Measurements from ENCODE around the gene CD248.

DNA sequence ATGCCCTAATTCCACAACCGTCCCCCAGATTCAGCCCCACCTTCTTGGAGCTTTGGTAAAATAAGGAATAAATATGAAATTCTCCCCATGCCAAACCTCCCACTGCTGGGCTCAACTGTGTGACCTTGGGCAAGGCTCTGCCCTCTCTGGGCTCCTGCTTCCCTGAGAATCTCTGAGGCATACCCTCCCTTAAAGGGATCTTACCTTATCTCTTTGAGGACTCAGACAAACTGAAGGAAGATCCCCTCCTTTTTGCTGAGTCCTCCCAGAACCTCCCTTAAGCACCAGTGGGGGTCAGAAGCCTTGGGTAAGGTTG is 2.7 kb downstream of the CD248 start:
- TF ChIP-seq, protein P1, sequence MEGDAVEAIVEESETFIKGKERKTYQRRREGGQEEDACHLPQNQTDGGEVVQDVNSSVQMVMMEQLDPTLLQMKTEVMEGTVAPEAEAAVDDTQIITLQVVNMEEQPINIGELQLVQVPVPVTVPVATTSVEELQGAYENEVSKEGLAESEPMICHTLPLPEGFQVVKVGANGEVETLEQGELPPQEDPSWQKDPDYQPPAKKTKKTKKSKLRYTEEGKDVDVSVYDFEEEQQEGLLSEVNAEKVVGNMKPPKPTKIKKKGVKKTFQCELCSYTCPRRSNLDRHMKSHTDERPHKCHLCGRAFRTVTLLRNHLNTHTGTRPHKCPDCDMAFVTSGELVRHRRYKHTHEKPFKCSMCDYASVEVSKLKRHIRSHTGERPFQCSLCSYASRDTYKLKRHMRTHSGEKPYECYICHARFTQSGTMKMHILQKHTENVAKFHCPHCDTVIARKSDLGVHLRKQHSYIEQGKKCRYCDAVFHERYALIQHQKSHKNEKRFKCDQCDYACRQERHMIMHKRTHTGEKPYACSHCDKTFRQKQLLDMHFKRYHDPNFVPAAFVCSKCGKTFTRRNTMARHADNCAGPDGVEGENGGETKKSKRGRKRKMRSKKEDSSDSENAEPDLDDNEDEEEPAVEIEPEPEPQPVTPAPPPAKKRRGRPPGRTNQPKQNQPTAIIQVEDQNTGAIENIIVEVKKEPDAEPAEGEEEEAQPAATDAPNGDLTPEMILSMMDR (conservative IDR thresholded peaks at IDR 0.05): no peak
- TF ChIP-seq ZFX (IDR thresholded peaks at IDR 0.05): no peak

Measured in C4-2B (cell line).